Measurements from ENCODE around the gene DCHS2.

The DCHS2 gene

DNA sequence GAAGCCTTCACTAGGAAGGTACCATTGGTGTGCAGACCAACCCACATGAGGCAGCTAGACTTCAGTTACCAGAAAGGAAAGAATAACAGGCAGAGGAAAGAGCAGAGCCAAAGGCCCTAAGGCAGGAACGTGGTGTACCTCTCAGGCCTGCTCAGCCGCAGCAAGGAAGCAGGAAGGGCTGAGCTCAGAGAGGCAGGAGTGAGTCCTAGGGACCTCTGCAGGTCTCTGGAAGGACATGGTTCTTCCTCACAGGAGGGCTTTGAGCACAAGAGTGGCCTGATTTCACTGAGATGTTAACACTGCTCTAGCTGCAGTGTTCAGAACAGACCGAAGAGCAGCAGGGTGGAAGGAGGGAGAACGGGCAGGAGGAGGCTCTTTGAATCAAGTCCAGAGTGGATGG lies 124.6 kb downstream of the DCHS2 start:
- DNase-seq: no peak

DNA sequence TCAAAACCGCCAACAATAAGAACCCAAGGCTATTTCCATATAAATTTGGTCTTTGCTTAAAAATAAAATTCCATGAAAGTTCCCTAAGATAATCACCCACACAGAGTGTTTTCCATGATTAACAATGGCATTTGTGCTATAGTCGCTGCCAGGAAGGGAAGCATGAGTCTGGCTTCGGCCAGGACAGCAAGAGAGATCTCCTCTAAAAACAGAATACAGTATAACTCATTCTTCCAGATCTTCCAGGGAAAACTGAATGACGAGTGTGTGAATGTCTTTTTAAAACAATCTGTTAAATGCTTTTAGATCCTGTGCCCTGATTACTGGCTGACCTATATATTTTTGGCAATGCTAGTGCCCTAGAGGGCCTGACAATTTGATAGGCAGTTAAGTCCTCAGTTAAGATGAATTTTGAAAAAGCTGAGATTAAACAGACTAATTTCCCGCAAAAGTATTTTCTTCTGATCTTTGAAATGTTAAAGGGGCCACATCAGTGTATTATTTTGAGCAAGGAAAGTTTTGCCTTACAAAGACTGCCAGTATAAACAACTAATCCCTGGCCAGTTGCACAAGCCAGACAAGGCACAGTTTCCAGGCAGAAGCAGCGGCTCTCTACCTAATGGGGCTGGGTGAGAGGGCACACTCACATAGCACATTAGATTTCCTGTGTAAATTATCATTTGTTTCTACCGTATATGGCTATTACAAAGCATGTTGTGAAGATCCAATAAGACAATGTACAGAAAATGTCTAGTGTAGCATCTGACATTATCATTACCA lies 127.3 kb downstream of the DCHS2 start:
- DNase-seq: no peak

DNA sequence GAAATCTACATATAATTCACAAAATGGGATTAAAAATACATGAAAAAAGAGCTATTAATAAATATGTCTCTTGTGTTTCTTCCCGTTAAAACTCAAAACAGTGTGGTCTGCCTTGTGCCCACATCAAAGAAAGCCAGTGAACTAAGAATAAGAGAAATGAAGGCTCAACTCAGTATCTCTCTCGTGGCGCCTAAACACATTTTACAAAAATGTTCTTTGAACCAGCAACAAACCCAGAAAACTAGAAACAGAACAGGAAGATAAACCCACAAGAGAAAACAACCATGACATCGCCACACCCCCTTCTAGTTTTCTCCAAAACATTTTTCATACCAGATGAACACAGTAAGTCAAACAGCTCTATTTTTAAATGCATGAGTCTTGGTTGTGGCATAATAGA lies 130.1 kb downstream of the DCHS2 start:
- DNase-seq: no peak

DNA sequence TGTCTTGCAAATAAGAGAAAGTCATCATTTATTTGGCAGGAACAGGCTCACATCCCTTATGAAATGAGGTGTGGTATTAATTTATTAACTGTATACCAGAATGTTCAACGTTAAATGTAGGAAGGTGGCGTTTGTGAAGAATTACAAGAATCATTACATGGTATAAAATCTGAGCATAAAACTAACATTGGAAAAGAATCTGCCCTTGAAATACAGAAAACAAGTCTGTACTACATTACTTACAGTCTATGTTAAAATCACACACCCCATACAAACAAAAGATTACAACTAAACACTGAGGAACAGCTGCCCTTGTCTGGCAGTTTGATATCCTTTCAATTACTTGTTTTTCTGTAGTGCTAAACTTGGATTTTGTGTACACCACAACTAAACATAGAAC lies 131.1 kb downstream of the DCHS2 start:
- DNase-seq: no peak

DNA sequence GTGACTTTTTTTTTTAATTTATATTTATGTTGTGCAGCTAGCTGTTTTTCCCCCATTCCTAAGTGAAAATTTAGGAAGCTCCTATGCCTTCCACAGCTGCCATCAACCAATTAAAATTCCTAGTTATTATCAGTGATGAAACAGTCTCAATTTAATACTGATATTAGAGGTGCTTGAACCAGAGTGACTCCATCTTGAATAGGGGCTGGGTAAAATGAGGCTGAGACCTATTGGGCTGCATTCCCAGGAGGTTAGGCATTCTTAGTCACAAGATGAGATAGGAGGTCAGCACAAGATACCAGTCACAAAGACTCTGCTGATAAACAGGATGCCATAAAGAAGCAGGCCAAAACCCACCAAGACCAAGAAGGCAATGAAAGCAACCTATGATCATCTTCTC lies 136.7 kb downstream of the DCHS2 start:
- DNase-seq: no peak

DNA sequence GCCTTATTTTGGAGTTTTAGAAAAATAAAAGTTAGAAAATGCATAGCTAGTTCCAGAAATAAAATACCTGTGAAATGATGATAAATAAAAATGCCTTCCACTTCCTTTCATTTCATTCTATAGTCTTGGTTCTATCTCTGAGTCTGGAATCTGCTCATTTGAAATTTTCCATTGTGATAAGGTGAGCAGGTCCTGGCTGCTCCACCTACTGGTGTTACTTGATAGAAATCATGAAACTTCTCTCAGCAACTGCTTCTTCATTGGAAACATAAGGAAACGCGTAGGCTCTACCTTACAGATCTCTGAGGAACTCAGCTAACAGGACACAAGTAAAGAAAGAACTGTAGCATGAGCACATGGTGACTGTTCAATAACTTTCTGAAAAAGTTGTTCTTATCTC lies 141.8 kb downstream of the DCHS2 start:
- no peak for DNase-seq

DNA sequence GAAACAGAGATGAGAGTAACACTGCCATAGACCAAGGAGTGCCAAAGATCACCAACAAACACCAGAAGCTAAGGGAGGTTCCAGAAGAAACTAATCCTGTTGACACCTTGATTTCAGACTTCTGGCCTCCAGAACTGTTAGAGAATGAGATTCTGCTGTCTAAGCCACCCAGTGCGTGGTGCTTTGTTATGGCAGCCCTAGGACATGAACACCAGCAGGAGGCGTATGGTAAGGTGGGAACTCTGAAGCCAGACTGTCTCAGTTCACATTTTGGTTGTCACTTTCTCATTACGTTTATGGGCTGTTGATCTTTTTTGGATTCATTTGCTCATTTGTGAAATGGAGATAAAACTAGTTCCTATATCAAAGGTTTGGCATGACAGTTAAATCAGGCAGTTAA lies 142.9 kb downstream of the DCHS2 start:
- DNase-seq: no peak

DNA sequence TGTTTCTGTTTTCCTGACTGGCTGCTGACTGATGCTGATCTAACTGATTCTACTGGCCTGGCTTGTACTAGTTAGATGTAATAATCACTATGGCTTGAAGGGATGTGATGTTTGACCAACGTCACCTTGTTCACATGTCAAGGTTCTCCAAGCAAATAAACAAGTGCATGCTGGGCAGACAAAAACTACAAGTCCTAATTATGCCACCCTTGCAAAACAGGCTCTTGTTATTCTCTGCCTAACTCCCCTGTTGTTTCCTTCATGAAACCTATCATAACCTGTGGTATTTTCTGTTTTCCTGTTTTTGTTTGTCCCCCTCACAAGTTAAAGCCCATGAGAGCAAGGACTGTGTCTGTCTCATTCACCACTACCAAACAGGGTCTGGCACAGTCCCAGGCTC lies 146.2 kb downstream of the DCHS2 start:
- DNase-seq: no peak

DNA sequence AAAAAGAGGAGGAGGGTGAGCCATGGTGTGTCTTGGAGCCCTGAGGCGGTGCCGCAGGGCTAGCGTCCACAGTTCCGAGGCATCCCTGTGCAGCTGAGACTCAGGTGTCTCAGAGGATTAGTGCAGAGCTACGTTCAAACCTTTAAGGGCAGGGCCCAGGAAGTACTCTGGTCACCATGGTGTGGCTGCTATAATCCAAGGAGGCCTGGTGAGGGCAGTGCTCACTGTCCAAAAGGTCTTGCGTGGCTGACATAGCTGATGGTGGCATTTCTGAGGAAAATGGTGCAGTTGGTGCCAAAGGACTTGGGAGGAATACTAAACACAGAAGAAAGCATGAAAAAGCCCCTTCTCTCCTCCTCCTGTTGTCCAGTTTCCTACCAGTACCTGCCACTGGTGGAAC lies 146.9 kb downstream of the DCHS2 start:
- no peak for DNase-seq

DNA sequence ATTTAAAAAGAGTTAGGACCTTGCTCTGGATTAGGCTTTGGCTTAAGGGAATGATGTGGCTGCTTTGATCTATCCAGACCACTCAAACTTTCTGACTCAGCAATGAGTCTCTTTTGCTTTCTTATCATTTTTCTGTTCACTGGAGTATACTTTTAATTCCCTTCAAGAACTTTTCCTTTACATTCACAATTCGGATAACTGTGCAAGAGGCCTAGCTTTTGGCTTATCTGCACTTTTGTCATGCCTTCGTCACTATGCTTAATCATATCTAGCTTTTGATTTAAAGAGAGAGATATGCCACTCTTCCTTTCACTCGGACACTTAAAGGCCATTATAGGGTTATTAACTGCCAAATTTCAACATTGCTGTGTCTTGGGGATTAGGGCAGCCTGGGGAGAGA lies 147.9 kb downstream of the DCHS2 start:
- no peak for DNase-seq

DNA sequence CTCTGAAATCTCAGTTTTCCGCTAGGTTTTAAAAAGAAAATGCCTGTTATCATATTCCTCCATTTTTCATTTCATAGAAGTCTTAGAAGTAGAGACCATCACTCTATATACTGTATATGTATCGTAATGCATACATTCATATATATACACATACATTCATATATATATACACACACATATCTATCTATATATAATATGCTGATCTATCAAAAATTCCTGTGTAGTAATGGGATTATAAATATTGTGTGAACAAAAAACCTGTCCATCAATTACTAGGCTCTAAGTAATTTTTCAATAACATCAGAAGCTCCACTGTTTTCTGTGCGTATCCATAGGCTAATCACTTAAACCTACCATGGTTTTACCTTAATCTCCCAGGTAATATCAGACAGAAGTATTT lies 150.2 kb downstream of the DCHS2 start:
- no peak for DNase-seq

DNA sequence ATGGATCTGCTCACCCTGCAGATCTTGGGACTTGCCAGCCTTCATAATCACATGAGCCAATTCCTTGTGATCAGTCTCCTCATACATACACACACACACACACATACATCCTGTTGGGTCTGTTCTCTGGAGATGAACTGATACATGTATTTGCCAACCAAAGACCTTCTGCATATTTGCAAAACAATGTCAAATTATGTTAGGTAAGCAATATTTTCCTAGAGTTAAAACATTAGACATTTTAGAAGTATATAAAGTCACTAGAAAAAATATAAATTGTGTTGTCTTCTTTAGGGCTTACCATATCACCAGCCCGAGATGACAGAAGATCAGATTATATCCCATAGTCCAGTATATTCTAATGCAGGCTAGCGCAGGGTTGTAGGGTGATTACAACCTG lies 156.0 kb downstream of the DCHS2 start:
- no peak for DNase-seq

DNA sequence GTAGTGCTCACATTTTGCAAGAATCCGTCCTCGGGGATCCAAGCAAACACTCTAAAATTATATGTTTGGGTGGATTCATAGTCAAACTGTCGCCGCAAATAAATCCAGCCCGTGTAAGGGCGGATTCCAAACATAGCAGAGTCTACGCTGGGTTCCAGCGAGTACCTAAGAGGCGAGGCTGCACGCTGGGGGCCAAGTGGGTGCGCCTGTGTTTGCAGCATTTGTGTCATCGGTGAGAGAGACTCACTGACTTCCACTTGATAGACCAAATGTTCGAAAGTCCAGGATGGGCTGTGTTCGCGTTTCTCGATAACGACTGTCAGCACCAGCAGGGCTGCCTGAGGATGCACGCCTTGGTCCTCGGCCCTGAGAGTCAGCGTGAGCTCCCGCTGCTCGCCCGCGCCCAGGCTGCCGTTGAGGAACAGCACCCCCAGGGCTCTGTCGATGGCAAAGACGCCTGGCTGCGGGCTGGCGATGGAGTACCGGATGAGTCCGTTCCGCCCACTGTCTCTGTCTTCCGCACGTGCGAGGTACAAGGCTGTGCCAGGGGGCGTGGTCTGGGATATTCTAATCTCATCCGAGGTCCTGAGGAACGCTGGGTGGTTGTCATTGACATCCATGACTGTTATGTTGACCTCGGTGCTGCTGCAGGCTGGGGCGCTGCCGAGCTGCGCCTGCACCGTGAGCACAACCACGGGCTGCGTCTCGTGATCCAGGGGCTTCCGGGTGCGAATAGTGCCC lies 158.7 kb downstream of the DCHS2 start:
- DNase-seq: no peak

DNA sequence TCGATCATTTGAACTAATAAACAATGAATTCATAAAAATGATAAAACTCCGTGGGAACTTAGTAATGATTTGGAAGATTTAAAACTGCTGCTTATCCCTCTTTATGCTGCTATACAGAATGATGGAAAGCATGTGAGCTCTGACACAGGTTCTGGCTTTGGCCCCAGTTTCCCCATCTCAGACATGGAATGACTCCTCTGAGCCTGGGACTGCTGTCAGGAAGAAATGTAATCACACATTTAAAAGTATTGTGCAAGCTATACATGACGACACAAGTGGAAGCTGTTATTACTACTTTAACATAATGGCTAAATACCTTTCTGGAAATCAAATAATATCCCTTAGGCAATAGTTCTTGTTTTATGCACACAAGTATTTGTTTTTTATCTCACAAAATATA lies 161.7 kb downstream of the DCHS2 start:
- no peak for DNase-seq

DNA sequence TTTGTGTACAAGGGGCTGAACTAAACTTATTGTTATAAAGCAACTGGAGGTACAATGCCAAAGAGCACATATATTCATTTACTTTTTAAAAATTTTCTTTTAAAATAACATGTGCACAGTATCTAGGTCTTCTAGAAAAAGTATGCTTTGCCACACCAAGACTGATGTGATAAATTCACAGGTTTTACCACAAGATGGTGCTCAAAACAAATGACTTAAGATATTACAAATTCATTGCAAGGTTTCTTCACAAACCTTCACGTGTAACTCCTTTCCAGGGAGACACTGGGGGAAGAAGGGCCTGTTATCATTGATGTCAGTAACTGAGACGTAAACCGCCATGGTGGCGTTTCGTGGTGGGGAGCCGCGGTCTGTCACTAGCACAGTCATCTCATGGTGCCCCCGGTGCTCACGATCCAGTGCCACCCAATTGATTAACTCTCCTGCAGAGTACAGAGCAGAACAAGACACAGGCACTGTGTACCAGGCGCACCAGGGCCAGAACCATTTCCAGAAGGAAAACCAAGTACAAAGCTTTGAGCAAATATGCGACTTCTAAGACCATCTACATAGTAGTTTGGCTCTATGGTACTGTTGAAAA lies 162.2 kb downstream of the DCHS2 start:
- no peak for DNase-seq

DNA sequence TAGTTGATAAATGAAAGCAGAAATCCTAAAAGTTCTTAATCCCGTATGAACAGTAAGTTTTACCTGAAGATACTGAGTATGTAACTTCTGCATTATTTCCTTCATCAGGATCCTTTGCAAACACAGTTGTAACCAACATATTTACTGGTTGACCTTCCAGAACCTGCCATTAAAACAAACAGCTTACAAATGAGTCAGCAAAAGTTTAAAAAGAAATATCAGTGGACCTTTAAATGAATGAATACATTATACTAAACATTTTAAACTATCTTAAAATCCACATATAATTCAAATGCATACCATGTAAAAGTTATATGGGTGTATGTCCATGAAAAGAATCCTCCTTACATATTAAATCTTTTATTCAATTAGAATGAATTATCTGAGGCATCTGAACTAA lies 163.6 kb downstream of the DCHS2 start:
- DNase-seq: no peak

DNA sequence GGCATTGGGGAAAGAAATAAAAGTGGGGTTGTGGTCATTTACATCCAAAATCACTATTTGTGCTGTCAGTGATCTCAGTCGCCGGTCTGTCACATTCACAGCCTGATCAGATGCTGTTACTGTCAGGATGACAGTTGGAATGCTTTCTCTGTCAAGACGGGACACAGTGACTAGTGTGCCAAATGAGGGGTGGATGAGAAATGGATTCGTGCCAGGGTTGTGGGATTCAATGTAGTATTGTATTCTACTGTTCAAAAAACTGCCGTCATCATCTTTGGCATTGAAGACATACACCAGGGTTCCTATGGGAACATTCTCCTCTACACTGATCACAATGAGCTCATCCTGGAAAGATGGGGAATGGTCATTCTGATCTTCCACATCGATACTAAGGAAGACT lies 171.1 kb downstream of the DCHS2 start:
- DNase-seq: no peak

DNA sequence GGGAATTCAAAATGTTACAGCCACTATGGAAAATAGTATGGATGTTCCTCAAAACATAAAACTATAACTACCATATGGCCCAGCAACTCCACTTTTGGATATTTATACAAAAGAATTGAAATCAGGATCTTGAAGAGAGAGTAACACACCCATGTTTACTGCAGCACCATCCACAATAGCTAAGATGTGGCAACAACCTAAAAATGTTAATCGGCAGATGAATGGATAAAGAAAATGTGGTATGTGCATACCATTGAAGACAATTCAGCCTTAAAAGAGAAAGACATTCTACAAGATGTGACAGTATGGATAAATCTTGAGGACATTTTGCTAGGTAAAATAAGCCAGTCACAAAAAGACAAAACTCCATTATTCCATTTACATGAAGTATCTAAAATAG lies 171.9 kb downstream of the DCHS2 start:
- no peak for DNase-seq

DNA sequence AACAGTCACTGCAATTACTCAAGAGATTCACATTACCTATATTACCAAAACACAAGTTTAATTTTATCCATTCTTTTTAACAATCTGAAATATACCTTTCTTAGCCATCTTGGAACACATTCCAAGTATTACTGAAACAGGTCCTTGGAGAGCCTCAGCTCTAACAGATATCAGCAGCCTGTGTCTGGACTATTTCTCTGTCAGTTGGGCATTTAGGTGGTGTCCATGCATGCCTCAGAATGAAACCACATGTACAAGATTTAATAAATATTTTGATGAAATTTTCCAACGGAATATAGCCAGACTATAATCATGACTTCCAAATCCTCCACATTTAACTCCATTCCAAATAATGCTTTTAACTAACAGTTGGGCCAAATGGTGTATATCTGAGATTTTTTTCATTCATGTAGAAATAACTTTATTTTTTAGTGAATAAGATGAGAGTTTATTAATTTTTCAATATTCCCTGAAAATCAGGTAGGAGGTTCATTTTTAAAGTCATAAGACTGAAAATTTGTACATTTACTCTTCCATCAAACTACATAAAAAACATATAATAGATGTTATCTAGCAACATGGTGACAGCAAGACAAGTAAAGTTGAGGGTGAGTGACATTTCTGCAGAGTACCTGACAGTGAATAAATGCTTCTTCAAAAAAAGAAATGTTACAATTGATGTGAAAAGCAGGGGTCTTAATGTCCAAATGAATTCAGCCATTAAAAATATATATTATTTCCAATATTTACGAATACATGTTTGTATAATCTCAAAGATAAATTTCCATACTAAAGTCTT lies 174.2 kb downstream of the DCHS2 start:
- no peak for DNase-seq

DNA sequence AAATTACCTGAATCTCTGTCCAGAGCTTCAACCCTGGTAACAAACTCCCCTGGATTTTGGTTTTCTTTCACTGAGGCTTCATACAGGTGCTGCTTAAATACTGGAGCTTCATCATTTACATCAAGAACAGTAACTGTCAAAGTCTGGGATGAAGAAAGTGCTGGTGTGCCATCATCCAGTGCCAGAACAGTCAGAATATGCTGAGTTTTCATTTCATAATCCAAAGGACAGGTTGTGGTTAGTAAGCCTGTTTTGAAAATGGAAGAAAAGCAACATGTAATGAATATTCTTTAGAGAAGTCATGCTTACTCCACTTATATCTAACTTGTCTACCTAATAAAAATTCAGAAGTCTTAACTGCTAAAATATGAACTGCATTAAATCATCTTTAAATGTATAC lies 175.9 kb downstream of the DCHS2 start:
- no peak for DNase-seq

DNA sequence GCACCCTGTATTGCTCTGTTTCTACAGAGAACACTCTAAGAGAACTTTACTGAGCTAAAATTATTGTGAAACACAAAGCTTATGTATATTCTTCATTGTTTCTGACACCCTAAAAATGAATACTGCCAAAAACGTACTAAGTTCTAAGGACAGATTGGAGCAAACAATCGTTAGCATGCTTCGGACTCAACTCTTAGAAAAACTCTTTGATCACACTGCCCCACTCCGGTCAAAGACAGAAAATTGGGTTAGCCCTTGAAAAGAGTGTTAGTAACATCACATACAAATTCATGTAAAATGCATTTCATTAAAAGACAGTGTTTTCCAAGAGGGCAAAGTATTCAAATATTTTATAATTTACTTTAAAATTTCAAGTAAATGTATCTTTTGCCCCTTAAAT lies 177.4 kb downstream of the DCHS2 start:
- DNase-seq: no peak

DNA sequence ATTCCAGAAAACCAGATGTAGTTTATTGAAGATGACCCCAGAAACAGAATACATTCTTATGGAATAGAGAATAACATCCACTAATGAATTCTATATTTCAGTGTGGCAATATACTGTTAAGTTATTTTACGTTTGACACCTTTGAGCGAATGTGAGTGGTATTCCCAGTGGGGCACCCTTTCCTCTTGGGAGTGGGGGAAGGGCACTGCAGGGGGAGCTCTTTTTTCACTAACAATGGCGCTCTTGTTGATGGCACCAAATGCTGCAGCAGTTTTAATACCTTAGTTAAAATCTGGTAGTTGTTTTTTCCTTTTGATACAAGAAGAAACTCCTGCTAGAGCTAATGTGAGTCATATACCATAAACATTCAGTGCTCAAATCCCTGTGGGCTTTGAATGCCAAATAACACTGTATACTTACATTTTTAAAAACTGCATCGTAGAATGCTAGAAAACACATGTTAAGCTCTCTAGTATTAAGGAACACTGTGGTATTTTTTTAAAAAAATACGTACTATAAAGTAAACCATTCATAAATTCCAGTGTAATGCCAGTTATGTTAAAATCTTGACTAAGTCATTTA lies 178.5 kb downstream of the DCHS2 start:
- no peak for DNase-seq

DNA sequence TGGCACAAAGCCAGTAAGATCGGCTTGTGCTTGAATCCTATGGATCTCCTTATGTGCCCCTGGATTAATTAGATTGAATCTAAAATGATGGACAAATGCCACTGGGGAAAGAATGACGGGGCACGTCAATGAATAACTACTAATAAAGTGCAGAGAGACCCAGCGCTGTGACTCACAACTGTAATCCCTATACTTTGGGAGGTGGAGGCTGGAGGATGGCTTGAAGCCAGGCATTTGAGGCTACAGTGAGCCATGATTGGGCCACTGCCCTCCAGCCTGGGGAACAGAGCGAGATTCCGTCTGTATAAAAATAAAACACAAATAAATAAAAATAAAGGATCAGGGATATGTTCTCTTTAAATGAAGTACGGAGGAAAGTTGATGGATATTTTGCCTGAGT lies 179.4 kb downstream of the DCHS2 start:
- no peak for DNase-seq

Data from NCI-H1694 (cell line).